Lower leg skin (tissue), 4 donors: ENCODE results near the gene CLEC2L. TPM values are rescaled to one million over a fixed set of nuclear protein-coding genes. Genes with fewer than 3 reads are reported as not detected.

ENCODE experiments used
- DNase-seq, 2 donors: peaks; one replicate each; pipeline ENCODE4 v3.0.0-alpha.2; 2019; ENCODE audit warnings: low spot score in 2 of 2
- H3K4me3 ChIP-seq: fragments of 200-600 bp; sonication (generic); 2 replicates; pipeline ENCODE4 v1.5.1; 2017; ENCODE audit warnings: mild to moderate bottlenecking, low read depth; ENCODE audit not compliant: poor library complexity, severe bottlenecking
- CTCF ChIP-seq, 3 donors: fragments of 450-650 bp; IDR thresholded peaks; one replicate each; pipeline ENCODE4 v1.5.1; 2016; ENCODE audit warnings: antibody characterized with exemption in 3 of 3, mild to moderate bottlenecking in 3 of 3, moderate library complexity in 2 of 3
- POLR2A ChIP-seq, 2 donors: fragments of 450-650 bp; IDR thresholded peaks; one replicate each; pipeline ENCODE4 v1.6.1; 2016 to 2017; ENCODE audit warnings: antibody characterized with exemption in 2 of 2, mild to moderate bottlenecking in 1 of 2, moderate library complexity in 1 of 2
- WGBS, 2 donors: methylation state at CpG; one replicate each; pipeline ENCODE4 v1.1.5; 2018; 5-methylcytosine and 5-hydroxymethylcytosine counted together
- intact Hi-C: fragments of 100-400 bp; cut with DNase I; formaldehyde crosslinking; loops from one replicate; pipeline ENCODE4 v1.15.0; 2023; ENCODE audit warnings: low total_unique reads
- total RNA-seq, 4 donors: library from RNA; depleted of rRNA; stranded (reverse); fragments of >200 nt; gene quantifications; one replicate each; pipeline ENCODE4 v1.1.0, GENCODE V29; 2016

CLEC2L gene
- total RNA-seq, 4 donors from 2014 or later: not detected

- intact Hi-C loops: no loop called here
- H3K4me3 ChIP-seq: no peak overlapping the region
- no peak for DNase-seq
- WGBS, 2 donors: 94 to 98% methylated on average over 3 of the region's 3 CpGs
- TF ChIP-seq CTCF (IDR thresholded peaks at IDR 0.05): no peak
These were observed 68.2 kb downstream of the CLEC2L start for GRCh38 chr7:139591550-139592195.

- intact Hi-C loops: no loop called here
These were observed 69.4 kb downstream of the CLEC2L start for GRCh38 chr7:139592801-139593461.

GRCh38 chr7:139594090-139594489 lies 70.6 kb downstream of the CLEC2L start:
- intact Hi-C loops: no loop called here
- 98% methylated on average over 2 of the region's 2 CpGs for WGBS, 2 donors
- no peak overlapping the region for H3K4me3 ChIP-seq
- TF ChIP-seq CTCF (IDR thresholded peaks at IDR 0.05): no peak
- no peak for TF ChIP-seq POLR2A (IDR thresholded peaks at IDR 0.05)
- DNase-seq: no peak

More at GRCh38 chr7:139592801-139593461, 69.4 kb downstream of the CLEC2L start:
- WGBS, 2 donors: 90 to 92% methylated on average over 4 of the region's 4 CpGs
- TF ChIP-seq CTCF (IDR thresholded peaks at IDR 0.05): no peak
- no peak for TF ChIP-seq POLR2A (IDR thresholded peaks at IDR 0.05)
- DNase-seq: no peak
- no peak overlapping the region for H3K4me3 ChIP-seq

Other genes with a start within 250 kb of the CLEC2L start
- gene FMC1, start 182.3 kb upstream of the CLEC2L start, total RNA-seq: 10 to 100 TPM in 2 of 4 donors, 1 to 10 TPM in 2; 3.9 to 12.3 (median 8.0) TPM
- gene LUC7L2, start 163.8 kb upstream of the CLEC2L start, total RNA-seq: 10 to 100 TPM; 48.7 to 71.7 (median 56.8) TPM
- 10 to 100 TPM in 2 of 4 donors, 1 to 10 TPM in 2; 8.0 to 25.8 (median 9.6) TPM for gene KLRG2, start 40.0 kb upstream of the CLEC2L start, total RNA-seq